ENCODE data around the gene ZNF543.

ZNF543 gene

DNA sequence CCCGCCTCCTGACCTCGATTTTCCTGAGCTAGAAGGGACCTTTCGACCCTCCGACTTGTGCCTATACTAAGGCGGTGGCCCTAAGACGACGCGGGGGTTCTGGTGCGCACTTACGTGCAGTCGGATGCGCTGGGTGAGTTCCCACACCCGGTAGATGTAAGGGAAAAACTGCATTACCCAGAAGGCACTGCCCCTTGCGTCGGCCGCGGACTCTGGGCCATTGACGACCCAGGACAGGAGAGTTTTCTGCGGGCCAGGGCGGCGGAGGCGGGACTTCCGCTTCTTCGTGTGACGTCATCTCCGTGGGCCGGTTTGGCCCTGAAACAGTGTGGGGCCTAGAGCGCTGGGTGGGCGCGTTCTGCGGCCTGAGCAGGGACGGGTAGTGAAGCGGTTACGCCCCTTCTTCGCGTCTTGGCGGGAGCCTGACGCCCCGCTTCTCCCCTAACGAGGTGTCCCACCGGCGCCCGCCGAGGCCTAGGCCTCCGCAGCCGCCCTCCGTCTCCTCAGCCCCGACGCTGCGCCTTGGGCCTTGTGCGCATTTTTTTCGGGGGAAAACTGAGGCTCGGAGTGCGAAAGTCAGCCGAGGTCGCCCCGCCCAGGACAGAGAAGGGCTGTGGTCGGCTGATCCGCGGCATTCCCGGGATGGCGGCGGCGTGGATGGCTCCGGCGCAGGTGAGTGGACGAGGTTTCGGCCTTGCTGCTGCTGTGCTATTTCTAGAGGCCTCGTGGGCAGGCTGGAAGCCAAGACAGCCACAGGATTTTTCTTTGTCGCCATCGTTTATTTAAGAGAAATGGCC, 39.9 kb upstream of the ZNF543 start, which contains the start of gene ZNF460:
Gene ZNF460, plus strand, starts transcription at position 321 of the 797 bp plus-strand sequence. Its CDS starts 322 bp downstream, at position 643.
- H3K27ac ChIP-seq, result peak within 1 kb of the TSS; percentile 97
- TF ChIP-seq, protein P1, sequence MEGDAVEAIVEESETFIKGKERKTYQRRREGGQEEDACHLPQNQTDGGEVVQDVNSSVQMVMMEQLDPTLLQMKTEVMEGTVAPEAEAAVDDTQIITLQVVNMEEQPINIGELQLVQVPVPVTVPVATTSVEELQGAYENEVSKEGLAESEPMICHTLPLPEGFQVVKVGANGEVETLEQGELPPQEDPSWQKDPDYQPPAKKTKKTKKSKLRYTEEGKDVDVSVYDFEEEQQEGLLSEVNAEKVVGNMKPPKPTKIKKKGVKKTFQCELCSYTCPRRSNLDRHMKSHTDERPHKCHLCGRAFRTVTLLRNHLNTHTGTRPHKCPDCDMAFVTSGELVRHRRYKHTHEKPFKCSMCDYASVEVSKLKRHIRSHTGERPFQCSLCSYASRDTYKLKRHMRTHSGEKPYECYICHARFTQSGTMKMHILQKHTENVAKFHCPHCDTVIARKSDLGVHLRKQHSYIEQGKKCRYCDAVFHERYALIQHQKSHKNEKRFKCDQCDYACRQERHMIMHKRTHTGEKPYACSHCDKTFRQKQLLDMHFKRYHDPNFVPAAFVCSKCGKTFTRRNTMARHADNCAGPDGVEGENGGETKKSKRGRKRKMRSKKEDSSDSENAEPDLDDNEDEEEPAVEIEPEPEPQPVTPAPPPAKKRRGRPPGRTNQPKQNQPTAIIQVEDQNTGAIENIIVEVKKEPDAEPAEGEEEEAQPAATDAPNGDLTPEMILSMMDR (conservative IDR thresholded peaks at IDR 0.05; ENCODE audit: low read depth), result no peak
- ChIA-PET CTCF (no interaction called here), POLR2A (ENCODE audit: low non-redundant PET) (no interaction called here)
- DNase-seq (ENCODE audit: low spot score), result peak; percentile 95

DNA sequence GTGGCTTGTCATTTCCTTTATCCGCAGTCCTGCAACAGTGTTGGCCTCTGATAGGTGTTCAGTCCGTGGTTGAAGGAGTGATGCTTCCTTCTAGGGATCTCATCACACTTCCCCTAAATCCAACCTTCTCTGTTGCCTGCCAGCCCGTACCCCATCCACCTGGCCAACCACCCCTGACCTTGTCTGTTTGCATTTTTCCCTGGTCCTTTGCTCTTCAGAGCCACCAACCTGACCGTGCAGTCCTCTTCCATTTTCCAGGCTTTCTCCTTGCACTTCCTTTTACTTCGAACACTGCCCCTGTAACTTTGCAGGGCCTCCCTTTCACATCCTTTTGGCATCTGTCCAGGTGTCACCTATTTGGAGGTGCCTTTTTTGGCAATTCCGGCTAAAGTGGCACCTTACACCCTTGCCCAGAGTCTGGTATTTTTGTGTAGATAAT, 39.3 kb upstream of the ZNF543 start:
- POLR2A ChIA-PET (ENCODE audit: low non-redundant PET), result no interaction called here
- peak overlapping the region; percentile 97 for H3K27ac ChIP-seq
- TF ChIP-seq, protein P1 (conservative IDR thresholded peaks at IDR 0.05; ENCODE audit: low read depth), result no peak
- CTCF ChIA-PET, result no interaction called here
- DNase-seq (ENCODE audit: low spot score), result peak; percentile 13

GRCh38 chr19:57282011-57282643, 38.1 kb upstream of the ZNF543 start:
- POLR2A ChIA-PET (ENCODE audit: low non-redundant PET), result no interaction called here
- CTCF ChIA-PET, result no interaction called here

GRCh38 chr19:57288373-57288772, 31.9 kb upstream of the ZNF543 start:
- no peak for DNase-seq (ENCODE audit: low spot score)
- TF ChIP-seq, protein P1 (conservative IDR thresholded peaks at IDR 0.05; ENCODE audit: low read depth), result no peak
- H3K27ac ChIP-seq, result no peak overlapping the region
- POLR2A ChIA-PET (ENCODE audit: low non-redundant PET), result no interaction called here
- CTCF ChIA-PET, result no interaction called here

More at GRCh38 chr19:57282011-57282643, 38.1 kb upstream of the ZNF543 start:
- H3K27ac ChIP-seq, result peak overlapping the region; percentile 46
- peak; percentile 39 for DNase-seq (ENCODE audit: low spot score)
- TF ChIP-seq, protein P1 (conservative IDR thresholded peaks at IDR 0.05; ENCODE audit: low read depth), result no peak

- TF ChIP-seq, protein P1 (conservative IDR thresholded peaks at IDR 0.05; ENCODE audit: low read depth), result no peak
- POLR2A ChIA-PET (ENCODE audit: low non-redundant PET), result no interaction called here
- CTCF ChIA-PET, result no interaction called here
- DNase-seq (ENCODE audit: low spot score), result no peak
- no peak overlapping the region for H3K27ac ChIP-seq
These were observed 29.3 kb upstream of the ZNF543 start for GRCh38 chr19:57290970-57291369.

GRCh38 chr19:57292547-57292946, 27.7 kb upstream of the ZNF543 start:
- ChIA-PET POLR2A (ENCODE audit: low non-redundant PET) (no interaction called here), CTCF (no interaction called here)
- TF ChIP-seq, protein P1 (conservative IDR thresholded peaks at IDR 0.05; ENCODE audit: low read depth), result no peak
- H3K27ac ChIP-seq, result no peak overlapping the region
- no peak for DNase-seq (ENCODE audit: low spot score)
